ENCODE data around the gene CMTM3. TPM values are rescaled to one million over a fixed set of nuclear protein-coding genes. Genes with fewer than 3 reads are reported as not detected.
A peak's percentile ranks its signal among the peaks of the same experiment; 100 is the strongest.

Gene CMTM3
- total and polyA plus RNA-seq, 2 experiments from 2014 or later: 32.6 to 47.0 TPM

DNA sequence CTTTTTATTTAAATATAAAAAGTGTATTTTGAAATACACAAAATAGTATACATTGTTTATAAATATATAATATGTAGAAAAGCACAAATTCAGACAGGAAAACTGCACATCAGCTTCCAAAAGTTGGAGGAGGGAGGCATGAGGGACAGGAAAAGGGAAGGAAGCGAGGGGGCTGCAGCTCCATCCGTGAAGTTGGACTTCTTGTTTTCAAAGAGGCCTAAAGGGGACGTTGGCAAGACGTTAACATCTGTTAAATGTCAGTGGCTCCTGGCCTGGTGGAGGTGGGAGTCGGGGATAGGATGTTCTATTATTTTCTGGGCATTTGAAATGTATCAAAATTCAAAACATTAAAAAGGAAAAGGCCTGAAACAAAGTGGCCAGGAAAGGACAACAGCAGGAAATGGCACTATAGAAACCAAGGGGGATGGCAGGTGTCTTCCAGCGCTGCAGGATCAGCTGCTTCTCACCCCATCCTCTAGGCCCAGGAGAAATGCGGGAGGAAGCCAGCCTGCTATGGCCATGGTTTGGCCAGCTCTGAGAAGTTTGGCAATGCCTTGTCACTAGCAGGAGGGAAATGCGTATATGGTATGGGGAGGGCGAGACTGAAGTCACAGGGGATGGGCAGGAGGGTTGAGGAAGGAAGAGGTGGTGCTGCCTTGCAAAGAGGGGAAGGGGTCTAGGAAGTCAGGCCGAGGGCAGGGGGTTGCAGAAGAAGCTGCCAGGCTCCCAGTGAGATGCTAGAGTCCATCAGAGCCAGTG is 18.8 kb upstream of the CMTM3 start:
- H3K79me2 ChIP-seq (ENCODE audit: insufficient read depth): no peaks in the 10 kb centered on the region
- H2AFZ ChIP-seq: no peak overlapping the region
- TF ChIP-seq EZH2 (IDR thresholded peaks at IDR 0.05; ENCODE audit: insufficient read depth, poor library complexity, severe bottlenecking): no peak
- TF ChIP-seq EZH2phosphoT487 (IDR thresholded peaks at IDR 0.05; ENCODE audit: insufficient read depth, low read depth): no peak
- WGBS, 2 experiments (ENCODE audit: low coverage in 1 of 2, low lambda C conversion rate in 2 of 2, missing lambda C conversion rate in 2 of 2): 82 to 86% methylated on average over 9 to 10 of the region's 10 CpGs
- H3K4me3 ChIP-seq: no peak overlapping the region
- H3K9ac ChIP-seq: no peak overlapping the region
- no peaks in the 10 kb centered on the region for H4K20me1 ChIP-seq (ENCODE audit: insufficient read depth)
- H3K4me1 ChIP-seq (ENCODE audit: insufficient read depth): peaks cover 14% of the 10 kb centered on the region
- H3K27ac ChIP-seq: no peak overlapping the region
- in situ Hi-C loops (cut with MboI): no loop called here
- H3K9me3 ChIP-seq (ENCODE audit: low read depth): no peaks in the 10 kb centered on the region
- DNase-seq: no peak
- peaks cover 13% of the 10 kb centered on the region; the same call in 1 of the 2 replicates for H3F3A ChIP-seq (ENCODE audit: insufficient read depth)
- H3K9me2 ChIP-seq (ENCODE audit: insufficient read depth): no peaks in the 10 kb centered on the region
- H3K36me3 ChIP-seq (ENCODE audit: low read depth): no peaks in the 10 kb centered on the region
- no peaks in the 10 kb centered on the region for H3K27me3 ChIP-seq (replicated peaks; ENCODE audit: insufficient read depth)
- no peak overlapping the region for H3K4me2 ChIP-seq (ENCODE audit: unreplicated experiment)

DNA sequence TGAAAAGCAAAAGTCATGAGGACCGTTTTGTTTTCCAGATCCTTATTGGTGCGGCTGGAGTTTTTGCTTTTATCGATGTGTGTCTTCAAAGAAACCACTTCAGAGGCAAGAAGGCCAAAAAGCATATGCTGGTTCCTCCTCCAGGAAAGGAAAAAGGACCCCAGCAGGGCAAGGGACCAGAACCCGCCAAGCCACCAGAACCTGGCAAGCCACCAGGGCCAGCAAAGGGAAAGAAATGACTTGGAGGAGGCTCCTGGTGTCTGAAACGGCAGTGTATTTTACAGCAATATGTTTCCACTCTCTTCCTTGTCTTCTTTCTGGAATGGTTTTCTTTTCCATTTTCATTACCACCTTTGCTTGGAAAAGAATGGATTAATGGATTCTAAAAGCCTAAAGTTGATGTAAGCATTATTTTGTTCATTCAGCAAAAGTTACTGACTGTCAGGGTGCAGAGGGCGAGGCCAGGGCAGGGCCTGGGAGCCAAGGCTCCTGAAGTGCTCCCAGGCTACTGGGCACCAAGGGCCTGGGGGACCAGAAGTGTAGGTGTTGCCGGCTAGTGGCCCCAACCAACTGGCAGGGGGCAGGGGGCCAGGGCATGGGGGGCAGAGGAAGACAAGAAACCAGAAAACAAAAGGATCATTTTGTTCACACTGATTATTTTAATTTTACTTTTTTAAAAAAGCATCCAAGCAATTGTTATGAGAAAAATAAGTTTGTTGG is 16.5 kb upstream of the CMTM3 start:
- Histone ChIP-seq H3K9me3 (ENCODE audit: low read depth) (no peaks in the 10 kb centered on the region), H3K27ac (no peak overlapping the region), H3K4me3 (0 out of 2 replicates have a peak overlapping the region, but pooled peaks have one; percentile 45), H3K9ac (0 out of 2 replicates have a peak overlapping the region, but pooled peaks have one; percentile 31), H3K27me3 (replicated peaks; ENCODE audit: insufficient read depth) (no peaks in the 10 kb centered on the region), H3K4me2 (ENCODE audit: unreplicated experiment) (peak overlapping the region; percentile 38), H4K20me1 (ENCODE audit: insufficient read depth) (no peaks in the 10 kb centered on the region), H3K4me1 (ENCODE audit: insufficient read depth) (no peaks in the 10 kb centered on the region), H3K79me2 (ENCODE audit: insufficient read depth) (no peaks in the 10 kb centered on the region), H2AFZ (peak overlapping the region; percentile 69), H3K9me2 (ENCODE audit: insufficient read depth) (no peaks in the 10 kb centered on the region), H3F3A (ENCODE audit: insufficient read depth) (no peaks in the 10 kb centered on the region), H3K36me3 (ENCODE audit: low read depth) (no peaks in the 10 kb centered on the region)
- DNase-seq: no peak
- TF ChIP-seq EZH2phosphoT487 (IDR thresholded peaks at IDR 0.05; ENCODE audit: insufficient read depth, low read depth): no peak
- TF ChIP-seq EZH2 (IDR thresholded peaks at IDR 0.05; ENCODE audit: insufficient read depth, poor library complexity, severe bottlenecking): no peak
- in situ Hi-C loops (cut with MboI): no loop called here
- WGBS, 2 experiments (ENCODE audit: low coverage in 1 of 2, low lambda C conversion rate in 2 of 2, missing lambda C conversion rate in 2 of 2): 52 to 59% methylated on average over 7 of the region's 7 CpGs

DNA sequence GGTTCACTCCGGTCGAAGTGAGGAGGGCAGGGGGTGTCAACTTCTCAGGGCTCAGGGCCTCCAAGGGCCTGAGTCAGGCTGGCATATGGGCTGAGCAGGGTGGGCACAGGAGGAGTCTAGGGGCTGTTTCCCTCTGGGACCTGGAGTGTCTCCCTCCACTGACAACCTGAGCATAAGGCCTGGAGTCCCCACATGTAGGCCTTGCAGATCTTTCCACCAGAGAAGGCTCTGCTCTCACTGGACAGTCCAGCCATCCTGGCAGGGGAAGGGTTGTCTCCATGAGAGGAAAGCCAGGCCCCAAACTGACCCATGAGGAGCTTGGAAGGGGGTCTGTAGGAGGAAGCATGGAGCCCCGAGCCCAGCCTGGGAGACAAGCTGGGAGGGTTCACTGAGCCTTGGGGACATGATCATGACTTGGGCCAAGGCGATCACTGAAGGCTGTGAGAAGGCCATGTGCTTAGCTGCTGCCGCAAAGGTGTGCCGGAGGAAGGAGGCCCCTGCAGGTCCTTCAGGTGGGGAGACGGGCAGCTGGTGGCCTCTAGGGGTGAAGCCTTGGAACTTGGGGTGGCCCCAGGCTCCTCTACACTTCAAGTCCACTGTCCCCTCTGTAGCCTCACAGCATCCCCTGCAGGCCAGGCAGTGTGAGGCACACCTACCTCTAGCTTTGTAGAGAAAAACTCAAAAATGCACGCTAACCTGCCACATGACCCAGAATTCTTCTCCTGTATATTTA is 15.4 kb upstream of the CMTM3 start:
- in situ Hi-C loops (cut with MboI): no loop called here
- Histone ChIP-seq H3K27me3 (replicated peaks; ENCODE audit: insufficient read depth) (no peaks in the 10 kb centered on the region), H2AFZ (no peak overlapping the region), H3K9ac (no peak overlapping the region), H3K4me2 (ENCODE audit: unreplicated experiment) (no peak overlapping the region), H3K27ac (no peak overlapping the region), H3K4me3 (no peak overlapping the region), H3K9me3 (ENCODE audit: low read depth) (no peaks in the 10 kb centered on the region), H3K36me3 (ENCODE audit: low read depth) (no peaks in the 10 kb centered on the region), H3K79me2 (ENCODE audit: insufficient read depth) (no peaks in the 10 kb centered on the region), H3F3A (ENCODE audit: insufficient read depth) (no peaks in the 10 kb centered on the region), H3K4me1 (ENCODE audit: insufficient read depth) (no peaks in the 10 kb centered on the region), H3K9me2 (ENCODE audit: insufficient read depth) (no peaks in the 10 kb centered on the region), H4K20me1 (ENCODE audit: insufficient read depth) (no peaks in the 10 kb centered on the region)
- DNase-seq: peak; percentile 42
- WGBS, 2 experiments (ENCODE audit: low coverage in 1 of 2, low lambda C conversion rate in 2 of 2, missing lambda C conversion rate in 2 of 2): 94 to 97% methylated on average over 7 to 8 of the region's 8 CpGs
- TF ChIP-seq EZH2phosphoT487 (IDR thresholded peaks at IDR 0.05; ENCODE audit: insufficient read depth, low read depth) (no peak), EZH2 (IDR thresholded peaks at IDR 0.05; ENCODE audit: insufficient read depth, poor library complexity, severe bottlenecking) (no peak)

DNA sequence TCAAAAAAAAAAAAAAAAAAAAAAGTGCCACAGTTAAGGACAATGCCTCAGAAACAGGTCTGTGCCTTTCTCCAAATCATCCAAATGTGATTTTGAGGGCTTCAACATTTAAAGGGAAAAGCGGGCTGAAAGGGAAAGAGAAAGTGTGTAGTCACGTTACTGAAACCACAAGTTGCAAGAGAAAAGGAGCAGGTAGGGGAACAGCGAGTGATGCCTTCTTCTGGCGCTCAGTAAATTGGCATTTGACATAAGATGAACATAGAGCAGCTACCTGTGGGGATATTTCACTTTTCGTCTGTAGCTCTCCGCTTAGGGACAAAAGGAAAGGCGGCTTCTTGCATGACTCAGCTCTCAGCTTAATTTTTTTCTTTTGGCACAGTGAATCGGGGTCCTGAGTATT is 14.2 kb upstream of the CMTM3 start:
- TF ChIP-seq EZH2 (IDR thresholded peaks at IDR 0.05; ENCODE audit: insufficient read depth, poor library complexity, severe bottlenecking) (no peak), EZH2phosphoT487 (IDR thresholded peaks at IDR 0.05; ENCODE audit: insufficient read depth, low read depth) (no peak)
- Histone ChIP-seq H3K9ac (no peak overlapping the region), H3K4me2 (ENCODE audit: unreplicated experiment) (no peak overlapping the region), H3K4me1 (ENCODE audit: insufficient read depth) (no peaks in the 10 kb centered on the region), H3K36me3 (ENCODE audit: low read depth) (no peaks in the 10 kb centered on the region), H3F3A (ENCODE audit: insufficient read depth) (no peaks in the 10 kb centered on the region), H3K27ac (no peak overlapping the region), H3K27me3 (replicated peaks; ENCODE audit: insufficient read depth) (no peaks in the 10 kb centered on the region), H3K9me2 (ENCODE audit: insufficient read depth) (no peaks in the 10 kb centered on the region), H3K79me2 (ENCODE audit: insufficient read depth) (no peaks in the 10 kb centered on the region), H4K20me1 (ENCODE audit: insufficient read depth) (no peaks in the 10 kb centered on the region), H2AFZ (no peak overlapping the region), H3K4me3 (no peak overlapping the region), H3K9me3 (ENCODE audit: low read depth) (no peaks in the 10 kb centered on the region)
- no peak for DNase-seq
- 89 to 93% methylated on average over 8 of the region's 8 CpGs for WGBS, 2 experiments (ENCODE audit: low coverage in 1 of 2, low lambda C conversion rate in 2 of 2, missing lambda C conversion rate in 2 of 2)
- in situ Hi-C loops (cut with MboI): no loop called here

Data from GM23248 (cell line).